Stimulated activated CD4-positive, alpha-beta T cell treated with anti-CD3 and anti-CD28 coated beads, TNF-alpha, amount 100 ng/mL, for 48 hours (primary cell): ENCODE data around the gene MAPKAPK3.

Experiments
- DNase-seq, 3 donors: peaks; one replicate each; pipeline ENCODE4 v3.0.0-alpha.2; 2020; ENCODE audit warnings: low read depth in 3 of 3

Gene MAPKAPK3

DNA sequence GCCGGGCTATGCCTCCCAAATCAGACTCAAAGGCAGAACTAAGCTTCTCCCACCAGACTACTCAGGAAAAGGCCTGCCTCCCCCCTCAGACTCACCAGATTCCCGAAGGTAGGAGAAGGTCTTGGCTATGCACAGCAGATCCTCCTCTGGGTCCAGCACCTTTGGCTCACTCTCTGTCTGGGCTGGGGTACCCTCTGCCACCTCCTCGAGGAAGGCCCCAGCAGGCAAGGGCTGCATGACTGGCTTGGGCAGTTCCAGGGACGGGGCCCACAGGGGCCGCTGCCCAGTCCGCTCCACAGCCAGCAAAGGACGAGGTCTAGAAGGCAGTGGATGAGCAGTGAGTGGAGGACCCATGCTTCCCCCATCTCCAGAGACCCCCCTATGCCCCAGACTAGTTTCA is 8.7 kb upstream of the MAPKAPK3 start:
- no peak for DNase-seq

DNA sequence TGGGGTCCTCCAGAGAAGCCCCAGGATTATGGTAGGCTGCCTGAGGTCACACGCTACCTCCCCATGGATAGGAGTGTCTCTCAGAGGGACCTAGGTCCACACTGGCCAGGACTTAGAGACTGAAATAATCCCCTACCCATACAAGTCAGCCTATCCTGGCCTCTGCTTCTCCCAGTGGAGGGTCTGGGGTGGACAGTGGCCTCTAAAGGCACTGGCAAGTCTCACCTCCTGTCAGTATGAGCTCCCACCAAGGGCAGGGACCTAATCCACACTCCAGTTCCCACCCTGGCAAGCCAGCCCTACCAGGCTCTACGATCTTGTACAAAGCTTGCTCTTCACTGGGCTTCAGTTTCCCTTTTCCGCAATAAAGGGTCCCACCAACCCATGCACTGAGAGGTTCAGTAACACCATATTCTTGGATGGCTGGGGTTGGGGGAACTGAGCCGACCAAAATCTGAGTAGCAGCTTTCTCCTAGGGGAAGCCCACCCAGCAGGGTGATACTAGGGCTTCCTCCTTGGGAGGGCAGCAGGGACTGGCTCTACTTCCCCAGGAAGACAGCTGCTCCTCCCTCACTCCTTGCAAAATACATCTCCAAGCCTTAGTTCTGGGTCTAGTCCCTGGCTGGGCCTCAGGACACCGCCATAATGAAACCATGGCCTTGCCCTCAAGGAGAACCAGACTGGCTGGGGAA is 7.7 kb upstream of the MAPKAPK3 start:
- DNase-seq: no peak

DNA sequence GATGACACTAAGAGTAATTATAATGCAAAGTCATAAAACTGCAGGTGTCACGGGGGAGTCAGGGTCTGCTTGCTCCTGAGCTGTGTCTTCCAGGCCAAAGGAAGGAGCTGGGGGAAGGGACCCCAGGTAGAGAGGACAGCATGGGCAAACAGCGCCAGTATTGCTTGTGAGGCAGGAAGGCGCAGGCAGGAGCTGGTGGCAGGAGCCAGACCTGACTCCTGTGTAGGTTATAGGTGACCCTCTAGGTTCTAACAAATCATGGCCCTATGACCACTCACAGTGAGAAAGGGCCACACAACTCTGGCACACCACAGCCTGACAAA is 7.2 kb upstream of the MAPKAPK3 start:
- no peak for DNase-seq

DNA sequence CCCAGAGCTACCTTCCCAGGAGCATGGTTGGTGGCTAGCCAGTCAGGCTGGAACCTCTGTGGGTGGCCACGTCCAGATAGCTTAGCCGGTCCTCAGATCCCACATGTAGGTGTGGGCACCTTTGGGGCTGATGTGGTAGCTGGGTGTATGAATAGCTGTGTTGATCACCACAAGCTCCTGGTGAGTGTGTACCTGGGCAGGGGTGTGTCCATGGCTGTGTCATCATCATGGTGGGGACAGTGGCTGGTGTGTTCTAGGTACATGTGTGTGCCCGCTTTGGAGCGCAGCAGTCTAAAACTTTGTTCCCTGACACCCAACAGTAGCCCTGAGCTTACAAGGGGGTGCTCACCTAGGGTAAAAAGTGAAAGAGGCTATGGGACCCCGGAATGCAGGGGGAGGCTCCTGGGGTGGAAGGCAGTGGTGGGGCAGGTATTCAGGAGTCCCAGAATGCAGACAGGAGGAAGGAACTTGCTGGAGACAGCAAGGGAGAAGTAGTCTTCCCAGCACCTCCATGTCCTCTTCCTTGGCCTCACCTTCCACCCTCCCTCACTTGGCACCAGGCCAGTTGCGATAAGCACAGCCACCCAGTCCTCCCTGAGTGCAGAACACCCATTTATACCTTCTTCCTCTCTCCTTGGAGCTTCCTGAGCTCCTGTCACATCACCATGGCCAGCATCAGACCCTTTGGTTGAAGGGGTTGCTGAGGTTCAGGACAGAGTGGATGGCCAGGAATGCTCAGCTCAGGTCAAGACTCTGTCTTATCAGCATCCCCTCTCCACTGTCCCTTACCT is 6.6 kb upstream of the MAPKAPK3 start:
- DNase-seq: no peak

DNA sequence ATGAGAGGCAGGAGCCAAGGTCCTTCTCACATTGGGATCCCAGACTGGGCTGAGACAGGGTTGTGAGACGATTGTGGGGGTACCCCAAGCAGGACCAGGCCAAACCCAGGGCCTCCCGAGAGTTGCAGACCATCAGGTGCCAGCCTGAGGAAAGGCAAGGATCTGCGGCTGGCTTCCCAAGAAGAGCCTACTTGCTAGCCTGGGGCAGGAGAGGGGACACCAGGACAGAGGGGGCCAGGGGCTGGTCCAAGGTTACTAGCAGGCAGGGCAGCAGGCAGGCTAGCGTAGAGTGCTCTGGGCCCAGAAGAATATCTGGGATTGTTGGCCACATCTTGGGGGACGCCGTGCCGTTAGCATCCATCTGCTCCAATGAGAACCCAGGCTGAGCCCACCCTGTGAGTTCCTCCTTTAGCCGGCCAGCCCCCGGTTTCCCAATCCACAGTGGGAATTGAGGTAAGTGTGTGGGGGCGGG is 5.9 kb upstream of the MAPKAPK3 start:
- no peak for DNase-seq

DNA sequence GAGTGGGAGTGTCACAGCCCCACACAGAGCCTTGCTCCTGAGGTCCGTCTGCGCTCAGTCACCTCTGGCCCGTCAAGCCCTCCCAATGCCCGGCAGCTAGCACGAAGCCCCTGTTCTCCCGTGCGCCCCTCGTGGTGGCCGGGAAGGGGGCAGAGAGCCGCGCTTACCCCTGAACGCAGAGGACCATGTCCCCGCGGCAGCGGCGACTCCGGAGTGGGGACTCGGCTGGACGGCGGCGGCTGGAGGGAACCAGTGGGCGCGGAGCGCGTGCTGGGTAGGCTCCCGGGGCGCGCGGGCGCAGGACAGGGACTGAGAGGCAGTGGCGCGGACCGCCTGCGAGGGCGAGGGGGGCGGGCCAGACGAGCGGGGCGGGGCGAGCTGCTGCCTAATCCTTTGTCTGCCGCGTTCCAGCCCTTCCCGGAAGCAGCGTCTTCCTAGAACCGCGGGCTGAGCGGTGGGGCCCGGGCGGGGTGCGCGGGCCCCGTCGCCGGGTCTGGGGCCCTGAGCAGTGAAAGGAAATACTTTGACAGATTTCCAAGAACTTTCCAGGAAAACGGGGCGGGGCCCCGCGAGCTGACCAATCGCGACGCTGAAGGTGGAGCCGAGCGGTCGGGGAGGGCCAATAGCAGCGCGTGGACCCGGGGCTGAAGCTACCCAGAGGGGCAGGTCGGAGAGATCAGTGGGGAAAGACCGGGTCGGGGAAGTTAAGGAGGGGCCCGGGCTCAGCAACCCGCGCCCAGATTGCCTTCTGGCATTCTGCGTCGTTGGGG is 5.3 kb upstream of the MAPKAPK3 start, which contains the start of gene CISH:
Gene CISH (minus strand): TSS at position 311 of the 770 bp plus-strand sequence. CDS start 124 bp downstream, at position 187.
- peak; percentile 98 for DNase-seq

DNA sequence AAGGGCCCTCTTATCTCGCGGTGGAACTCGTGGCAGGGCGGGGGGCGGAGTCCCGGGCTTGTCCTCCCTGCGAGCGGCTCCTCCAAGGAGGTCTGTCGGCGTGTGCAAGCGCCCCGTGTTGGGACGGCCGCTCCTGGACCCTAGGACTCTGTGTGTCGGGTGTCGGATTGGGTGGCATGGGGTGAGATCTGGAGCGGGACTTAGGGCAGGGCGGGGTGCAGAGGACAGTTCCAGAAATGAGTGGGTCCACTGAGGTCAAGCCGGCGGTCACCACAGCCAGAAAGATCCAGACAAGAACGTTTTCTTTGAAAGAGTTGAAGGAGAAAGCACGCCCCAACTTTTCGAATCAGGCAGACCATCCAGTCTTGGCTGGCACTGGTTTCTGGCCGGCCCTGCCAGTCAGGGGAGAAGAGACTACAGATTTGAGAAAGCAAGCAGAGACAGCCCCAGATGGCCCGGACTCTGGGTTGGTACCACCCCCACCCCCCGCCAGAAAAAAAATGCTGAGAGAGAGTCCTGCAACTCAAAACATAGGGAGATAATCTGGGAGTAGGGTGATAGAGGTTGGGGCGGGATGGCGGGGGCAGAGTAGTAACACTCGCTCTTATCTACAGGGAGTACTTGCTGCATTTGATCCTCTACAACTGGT is 4.6 kb upstream of the MAPKAPK3 start:
- no peak for DNase-seq

DNA sequence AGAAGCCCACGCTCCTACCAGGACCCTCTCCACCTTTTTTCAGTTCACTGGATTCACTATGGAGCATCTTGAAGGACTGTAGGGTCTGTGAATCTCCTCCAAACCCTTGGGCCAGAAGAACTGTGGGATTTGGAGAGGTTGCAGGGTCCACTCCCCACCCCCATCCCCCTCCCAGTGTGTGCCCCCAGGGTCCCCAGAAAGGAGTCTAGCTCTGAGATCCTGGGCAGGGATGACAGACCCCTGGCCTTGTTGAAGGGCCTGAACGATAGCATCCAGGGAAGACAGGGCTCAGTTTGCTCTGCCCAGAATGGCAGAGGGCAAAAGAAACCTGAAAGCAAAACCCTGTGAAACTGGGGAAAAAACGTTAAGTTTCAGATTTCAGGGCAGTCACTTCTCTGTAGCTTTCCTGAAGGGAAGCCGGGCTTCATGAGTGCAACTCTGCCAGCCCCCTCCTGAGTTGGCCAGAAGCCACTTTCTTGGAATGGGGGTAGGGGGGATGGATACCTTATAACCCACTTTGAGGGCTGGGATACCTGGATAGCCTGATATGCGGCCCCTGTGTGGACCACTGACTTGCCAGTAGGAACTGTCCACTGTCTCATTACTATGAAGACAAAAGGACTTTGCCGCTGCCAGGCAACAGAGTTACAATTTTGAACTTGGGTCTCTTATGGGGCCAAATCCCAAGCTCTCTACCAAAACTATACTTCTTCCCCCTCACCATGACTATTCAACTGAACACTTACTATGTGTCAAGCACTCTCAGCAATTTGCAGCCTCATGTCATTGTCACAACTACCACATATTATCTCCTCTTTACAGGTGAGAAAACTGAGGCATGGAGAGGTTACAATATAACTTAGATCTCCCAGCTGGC is 3.7 kb upstream of the MAPKAPK3 start:
- DNase-seq: no peak

DNA sequence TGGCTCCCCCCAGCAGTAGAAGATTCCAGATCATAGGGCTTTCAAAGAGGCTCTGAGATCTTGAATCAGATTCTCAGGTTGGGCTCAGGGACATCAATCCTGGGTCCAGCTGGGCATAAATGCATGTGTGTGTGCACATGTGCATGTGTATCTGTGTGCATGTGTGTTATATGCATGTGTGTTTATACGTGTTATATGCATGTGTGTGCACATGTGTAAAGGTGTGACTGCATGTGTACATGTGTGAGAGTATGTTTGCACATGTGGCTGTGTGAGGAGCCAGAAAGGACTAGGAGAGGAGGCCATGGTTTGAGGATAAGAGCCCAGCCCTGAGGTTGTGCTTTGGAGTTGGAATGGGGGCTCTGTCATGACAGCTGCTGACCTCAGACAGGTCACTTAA is 1.8 kb upstream of the MAPKAPK3 start:
- DNase-seq: no peak

DNA sequence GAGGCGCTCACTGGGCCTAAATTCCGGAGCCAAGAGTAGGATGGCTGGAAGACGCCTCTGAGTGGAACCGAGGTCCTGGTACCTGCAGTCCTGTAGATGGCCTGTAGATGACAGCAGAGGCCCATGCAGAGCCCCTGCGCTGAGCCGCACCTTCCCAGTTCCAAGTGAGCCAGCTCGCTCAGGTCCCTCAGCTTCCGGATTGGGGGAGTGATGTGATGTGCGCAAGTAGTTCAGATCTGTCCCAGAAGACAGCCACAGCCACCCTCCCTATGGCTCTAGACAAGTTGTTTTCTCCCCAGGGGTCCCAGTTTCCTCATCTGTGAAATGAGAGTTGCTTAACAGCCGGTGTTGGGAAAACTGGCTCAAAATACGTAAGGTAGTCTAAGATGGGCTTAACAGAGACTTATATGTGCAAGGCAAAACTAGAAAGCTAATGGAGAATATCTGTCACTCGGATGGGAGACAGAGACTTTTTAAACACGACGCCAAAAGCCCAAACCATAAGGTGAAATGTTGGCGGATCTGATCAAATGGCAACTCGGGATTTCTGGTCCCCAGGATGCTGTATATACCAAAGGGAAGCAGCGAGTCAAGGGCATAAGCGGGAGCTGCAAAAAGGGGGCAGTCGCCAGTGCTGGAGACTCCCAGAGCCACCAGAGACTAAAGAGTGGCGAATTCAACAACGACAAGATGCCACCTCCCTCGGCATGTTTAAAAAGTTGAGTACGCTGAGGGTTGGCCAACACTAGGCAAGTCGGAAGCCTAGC is 765 bp upstream of the MAPKAPK3 start:
- peak in 2 of 3 donors; percentile 75 to 79 for DNase-seq

DNA sequence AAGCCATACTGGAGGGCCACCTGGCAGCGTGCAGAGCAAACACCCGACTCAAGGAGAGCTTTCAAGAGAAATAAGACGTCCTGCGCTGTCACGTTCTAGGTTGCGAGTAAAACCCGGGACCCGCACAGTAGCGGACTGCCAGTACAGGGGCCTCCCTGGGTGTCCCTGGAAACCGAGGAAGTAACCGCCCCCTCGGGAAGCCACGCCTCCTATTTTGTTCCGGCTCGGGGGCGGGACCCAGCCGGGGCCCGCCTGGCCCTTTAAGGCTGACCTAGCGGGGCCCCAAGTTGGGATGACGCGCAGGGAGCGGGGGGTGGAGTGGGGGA is 218 bp upstream of the MAPKAPK3 start:
- DNase-seq: peak; percentile 87 to 93 (median 88)

DNA sequence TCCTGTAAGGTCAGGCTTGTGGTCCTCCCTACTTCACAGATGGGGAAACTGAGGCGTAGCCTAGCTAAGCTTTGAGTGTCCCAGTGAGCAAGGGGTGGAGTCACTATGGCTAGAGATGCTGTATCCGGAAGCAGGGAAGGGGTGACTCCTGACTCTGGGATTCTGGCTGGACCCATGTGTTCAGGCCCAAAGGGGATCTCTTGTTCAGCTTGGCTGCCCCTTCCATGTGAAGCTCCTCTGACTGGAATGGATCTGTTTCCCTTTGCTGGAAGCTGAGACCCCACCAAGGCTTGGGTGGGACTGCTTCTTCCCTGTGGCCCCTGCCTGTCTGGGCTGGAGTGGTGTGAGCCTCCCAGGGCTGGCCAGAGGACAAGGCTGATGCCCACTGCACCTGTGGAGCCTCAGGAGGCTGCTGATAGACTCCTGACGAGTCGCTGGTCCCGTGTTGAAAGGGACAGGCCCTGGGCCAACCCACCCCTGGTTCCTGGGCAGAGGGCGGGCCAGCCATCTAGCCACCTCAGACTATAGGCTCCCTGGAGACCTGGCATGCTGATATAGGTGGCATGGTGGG is 1.0 kb downstream of the MAPKAPK3 start:
- DNase-seq: no peak

DNA sequence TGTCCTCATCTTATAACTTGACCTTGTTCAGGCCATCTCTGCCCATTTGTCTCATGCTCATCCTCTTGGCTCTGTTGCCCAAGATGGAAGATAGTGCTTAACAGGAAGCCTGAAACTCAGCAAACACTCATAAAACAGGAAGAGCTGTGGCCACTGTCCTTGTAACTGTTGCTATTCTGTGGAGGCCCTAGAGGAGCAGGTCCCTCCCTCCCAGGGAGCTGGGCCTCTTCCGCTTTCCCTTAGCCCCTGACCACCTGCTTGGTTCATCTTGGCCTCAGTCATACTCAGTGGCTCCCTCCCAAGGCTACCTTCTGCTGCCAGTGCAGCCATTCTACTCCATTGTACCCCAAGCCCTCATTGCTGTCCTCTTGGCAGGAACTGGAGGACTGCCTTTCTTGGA is 3.5 kb downstream of the MAPKAPK3 start:
- DNase-seq: no peak

DNA sequence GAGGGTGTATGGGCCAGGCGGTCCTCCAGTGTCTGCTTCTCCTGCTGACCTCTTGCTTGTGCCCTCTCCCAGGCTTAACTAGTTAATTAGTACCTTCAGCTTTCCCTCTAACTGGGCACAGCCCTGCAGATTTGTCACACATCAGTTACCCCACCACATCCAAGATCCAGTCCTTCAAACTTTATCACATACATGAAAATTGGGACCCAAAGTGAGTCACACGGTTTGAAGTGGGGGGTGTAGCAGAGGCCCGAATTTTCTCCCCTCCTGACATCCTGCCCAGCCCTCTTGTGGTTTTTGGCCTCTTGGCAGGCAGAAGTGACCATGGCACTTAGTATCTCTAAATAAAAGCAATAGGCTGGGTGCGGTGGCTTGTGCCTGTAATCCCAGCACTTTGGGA is 3.9 kb downstream of the MAPKAPK3 start:
- DNase-seq: no peak

DNA sequence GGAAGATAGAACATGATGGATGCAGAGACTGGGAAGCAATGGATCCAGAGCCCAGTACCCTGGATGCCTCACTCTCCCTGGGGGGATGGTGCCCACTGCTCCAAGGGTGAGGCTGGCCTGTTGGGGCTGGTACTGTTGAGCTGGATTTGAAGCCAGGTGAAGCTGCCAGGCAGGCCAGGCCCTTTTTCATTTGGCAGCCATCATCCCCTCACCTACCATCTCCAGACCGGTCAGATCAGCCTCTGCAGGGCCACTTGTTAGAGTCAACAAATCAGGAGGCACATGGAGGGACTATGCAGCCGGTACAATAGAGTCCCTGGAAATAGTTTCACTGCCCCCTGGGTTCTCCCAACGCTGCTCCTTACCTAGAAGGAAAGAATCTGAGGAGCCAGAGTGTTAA is 5.9 kb downstream of the MAPKAPK3 start:
- no peak for DNase-seq

DNA sequence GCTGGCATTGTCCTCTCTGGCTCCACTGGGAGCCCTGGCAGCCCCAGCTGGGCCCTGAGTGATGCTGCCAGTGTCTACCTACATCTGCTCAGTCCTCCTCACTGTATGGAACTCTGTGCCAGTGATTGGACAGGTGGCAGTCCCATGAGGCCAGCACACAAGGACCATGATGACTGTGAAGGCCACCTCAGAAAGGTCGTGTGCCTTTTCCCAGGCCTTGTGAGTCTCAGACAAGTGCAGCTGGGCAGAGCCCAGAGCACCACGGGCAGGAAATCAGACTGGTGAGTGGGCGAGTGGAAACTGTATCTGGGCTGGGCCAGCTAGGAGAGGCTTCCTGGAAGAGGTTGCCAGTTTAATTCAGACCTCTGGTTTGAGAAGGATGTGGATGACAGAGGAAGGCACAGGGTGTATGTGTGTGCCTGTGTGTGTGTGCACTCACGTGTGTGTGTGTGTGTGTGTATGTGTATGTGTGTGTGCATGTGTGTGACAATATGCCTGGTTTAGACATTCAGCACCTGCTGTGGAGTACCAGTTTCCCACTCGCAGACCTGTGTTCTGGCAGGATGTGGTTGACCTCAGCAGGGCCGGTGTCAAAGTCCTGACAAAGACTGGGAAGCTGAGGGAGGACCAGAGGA is 7.0 kb downstream of the MAPKAPK3 start:
- peak in 1 of 3 donors; percentile 55 for DNase-seq

DNA sequence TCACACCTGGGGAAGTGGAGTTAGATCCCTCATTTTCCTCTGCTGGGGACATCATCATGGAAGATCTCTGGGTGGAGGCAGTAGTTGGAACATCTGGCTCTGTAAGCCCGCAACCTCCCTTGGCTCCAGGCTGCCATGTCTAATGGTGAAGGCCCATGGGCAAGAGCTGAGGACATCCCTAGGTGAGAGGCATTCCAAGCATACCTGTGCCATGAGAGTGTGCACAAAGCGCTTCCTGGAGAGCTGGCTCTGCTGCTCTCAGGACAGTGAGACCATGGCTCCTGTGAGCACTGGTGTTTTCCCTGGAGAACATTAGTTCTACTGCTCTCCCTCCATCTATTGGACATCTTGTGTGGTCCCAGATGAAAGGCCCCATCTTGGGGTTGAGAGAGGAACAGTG is 7.7 kb downstream of the MAPKAPK3 start:
- DNase-seq: no peak

DNA sequence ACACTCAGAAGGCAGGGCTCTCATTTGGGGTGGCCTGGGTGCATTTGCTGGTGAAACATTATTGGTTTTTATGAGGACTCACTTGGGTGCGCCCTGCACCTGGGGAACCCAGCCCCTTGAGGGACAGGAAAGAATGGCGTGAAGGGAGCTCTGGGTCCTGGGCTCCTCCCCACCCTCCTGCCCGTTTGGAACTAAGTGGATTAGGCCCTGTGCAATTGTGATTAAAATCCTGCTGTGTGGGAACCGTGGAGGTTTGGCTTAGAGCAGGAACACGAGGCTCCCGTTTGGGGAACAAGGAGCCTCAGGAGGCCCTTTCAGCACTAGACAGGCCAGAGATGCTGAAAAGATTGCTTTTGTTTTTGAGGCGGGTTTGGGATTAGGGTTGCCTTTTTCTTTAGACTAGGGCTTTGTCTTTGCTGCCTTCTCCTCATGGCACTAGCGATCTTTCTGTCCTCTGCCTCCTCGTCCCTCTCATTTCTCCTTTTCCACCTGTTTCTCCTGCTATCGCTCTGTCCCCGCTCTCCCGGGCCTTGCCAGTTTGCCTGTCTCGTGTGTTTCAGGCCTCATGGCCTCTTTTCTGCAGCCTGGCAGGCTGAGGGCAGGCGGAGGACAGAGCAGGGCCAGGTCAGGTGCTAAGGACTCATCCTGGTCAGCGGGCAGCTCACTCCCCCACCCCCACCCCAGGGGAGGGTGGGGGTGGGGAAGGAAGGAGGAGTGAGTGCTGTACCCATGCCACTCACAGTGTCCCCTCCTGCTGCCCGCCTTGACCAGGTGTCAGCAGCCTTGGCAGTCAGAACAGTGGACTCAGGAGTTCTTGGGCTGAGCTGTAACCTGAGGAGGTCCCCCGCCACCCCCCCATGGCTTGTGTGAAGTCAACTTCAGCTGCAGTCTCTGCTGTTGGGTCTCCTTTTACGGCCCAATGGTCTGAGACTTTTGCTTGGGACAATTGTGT is 8.6 kb downstream of the MAPKAPK3 start:
- DNase-seq: no peak
